ENCODE measurements around the gene GLI1.
A peak's percentile ranks its signal among the peaks of the same experiment; 100 is the strongest.

GLI1 gene

DNA sequence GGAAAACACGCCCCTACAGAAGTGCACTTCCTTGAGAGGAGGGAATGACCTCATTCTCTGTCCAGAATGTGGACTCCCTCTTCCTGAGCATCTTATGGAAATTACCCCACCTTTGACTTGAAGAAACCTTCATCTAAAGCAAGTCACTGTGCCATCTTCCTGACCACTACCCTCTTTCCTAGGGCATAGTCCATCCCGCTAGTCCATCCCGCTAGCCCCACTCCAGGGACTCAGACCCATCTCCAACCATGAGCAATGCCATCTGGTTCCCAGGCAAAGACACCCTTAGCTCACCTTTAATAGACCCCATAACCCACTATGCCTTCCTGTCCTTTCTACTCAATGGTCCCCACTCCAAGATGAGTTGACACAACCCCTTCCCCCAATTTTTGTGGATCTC lies 9.5 kb upstream of the GLI1 start:
- H4K20me1 ChIP-seq (ENCODE audit: insufficient read depth, low read length) = no peaks in the 10 kb centered on the region
- no peak overlapping the region for H3K9ac ChIP-seq (ENCODE audit: low read length)
- H3K4me1 ChIP-seq (ENCODE audit: low read length) = peaks cover 21% of the 10 kb centered on the region
- H3K4me3 ChIP-seq (ENCODE audit: low read length) = no peak overlapping the region
- no peak overlapping the region for H2AFZ ChIP-seq (ENCODE audit: low read depth, low read length)
- no peaks in the 10 kb centered on the region for H3K9me3 ChIP-seq (ENCODE audit: insufficient read depth, low read length)
- H3K27ac ChIP-seq (ENCODE audit: low read length) = no peak overlapping the region
- H3K36me3 ChIP-seq (replicated peaks; ENCODE audit: low read depth, low read length) = no peaks in the 10 kb centered on the region
- H3K27me3 ChIP-seq (ENCODE audit: low read depth, low read length) = no peaks in the 10 kb centered on the region
- no peak overlapping the region for H3K4me2 ChIP-seq (ENCODE audit: low read length)
- H3K79me2 ChIP-seq (ENCODE audit: low read length) = no peaks in the 10 kb centered on the region
- no peak for TF ChIP-seq EZH2phosphoT487 (IDR thresholded peaks at IDR 0.05; ENCODE audit: low read depth)
- TF ChIP-seq, protein P1, sequence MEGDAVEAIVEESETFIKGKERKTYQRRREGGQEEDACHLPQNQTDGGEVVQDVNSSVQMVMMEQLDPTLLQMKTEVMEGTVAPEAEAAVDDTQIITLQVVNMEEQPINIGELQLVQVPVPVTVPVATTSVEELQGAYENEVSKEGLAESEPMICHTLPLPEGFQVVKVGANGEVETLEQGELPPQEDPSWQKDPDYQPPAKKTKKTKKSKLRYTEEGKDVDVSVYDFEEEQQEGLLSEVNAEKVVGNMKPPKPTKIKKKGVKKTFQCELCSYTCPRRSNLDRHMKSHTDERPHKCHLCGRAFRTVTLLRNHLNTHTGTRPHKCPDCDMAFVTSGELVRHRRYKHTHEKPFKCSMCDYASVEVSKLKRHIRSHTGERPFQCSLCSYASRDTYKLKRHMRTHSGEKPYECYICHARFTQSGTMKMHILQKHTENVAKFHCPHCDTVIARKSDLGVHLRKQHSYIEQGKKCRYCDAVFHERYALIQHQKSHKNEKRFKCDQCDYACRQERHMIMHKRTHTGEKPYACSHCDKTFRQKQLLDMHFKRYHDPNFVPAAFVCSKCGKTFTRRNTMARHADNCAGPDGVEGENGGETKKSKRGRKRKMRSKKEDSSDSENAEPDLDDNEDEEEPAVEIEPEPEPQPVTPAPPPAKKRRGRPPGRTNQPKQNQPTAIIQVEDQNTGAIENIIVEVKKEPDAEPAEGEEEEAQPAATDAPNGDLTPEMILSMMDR (IDR thresholded peaks at IDR 0.05; ENCODE audit: low read depth, low read length) = no peak

DNA sequence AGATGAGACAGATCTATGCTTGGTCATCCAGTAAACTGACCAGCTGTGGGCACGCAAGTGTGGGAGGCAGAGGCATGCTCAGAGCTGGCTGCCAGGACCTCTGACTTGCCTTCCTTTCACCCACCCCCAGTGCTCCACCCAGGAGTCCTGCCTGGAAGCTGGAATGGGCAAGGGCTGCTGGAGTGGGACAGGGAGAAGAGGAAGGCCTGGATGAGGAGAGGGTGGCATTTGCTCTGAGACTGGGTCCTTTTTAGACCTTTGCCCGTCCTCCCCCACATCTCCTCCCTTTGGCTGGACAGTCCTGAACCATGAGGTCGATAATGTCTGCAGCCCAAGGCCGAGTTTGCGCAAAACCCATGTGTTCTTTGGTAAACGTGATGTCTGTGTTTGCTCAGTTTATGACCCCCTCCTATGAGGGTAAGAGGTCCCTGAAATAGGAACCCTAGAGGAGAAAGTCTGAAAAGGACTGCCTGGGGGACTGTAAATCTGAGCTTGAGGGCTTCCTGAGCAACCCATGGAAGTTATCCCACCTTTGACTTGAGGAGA lies 8.3 kb upstream of the GLI1 start:
- Histone ChIP-seq H3K9ac (ENCODE audit: low read length) (no peak overlapping the region), H3K79me2 (ENCODE audit: low read length) (no peaks in the 10 kb centered on the region), H3K4me2 (ENCODE audit: low read length) (no peak overlapping the region)

DNA sequence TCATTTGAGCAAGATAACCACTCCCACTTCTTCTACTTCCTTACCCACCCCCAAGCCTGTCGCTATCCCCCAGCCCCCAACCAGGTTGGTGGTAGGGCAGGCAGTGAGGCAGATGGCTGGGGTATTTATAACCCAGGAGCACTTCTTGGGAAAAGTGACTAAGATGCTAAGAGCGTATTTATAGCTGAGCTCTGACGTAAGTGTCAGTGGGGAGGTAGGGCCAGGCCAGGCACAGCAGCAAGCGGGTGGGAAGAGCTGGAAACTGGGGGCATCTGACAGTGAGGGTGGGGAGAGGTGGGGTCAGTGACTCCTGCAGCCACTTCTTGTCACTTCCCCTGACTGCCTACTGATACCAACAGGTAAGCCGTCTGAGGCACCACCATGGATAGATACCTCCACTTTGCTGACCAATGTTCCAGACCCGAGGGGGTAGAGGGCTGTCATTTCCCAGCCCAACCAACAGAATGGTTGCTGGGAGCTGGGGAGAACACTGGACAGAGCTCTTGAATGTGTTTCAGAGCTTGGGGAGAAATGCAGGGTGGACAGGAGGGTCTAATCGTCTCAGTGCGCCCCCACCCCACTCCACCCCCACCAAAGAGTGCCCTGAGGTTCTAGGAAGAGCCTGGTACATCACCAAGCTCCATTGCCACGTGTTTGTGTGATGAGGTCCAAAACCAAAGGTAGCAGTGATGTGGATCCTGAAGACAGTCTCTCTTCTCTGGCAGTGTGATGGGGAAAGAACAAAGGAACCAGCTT lies 7.2 kb upstream of the GLI1 start:
- H3K79me2 ChIP-seq (ENCODE audit: low read length) = no peaks in the 10 kb centered on the region
- TF ChIP-seq, protein P1 (IDR thresholded peaks at IDR 0.05; ENCODE audit: low read depth, low read length) = no peak
- no peak for TF ChIP-seq EZH2phosphoT487 (IDR thresholded peaks at IDR 0.05; ENCODE audit: low read depth)
- H3K4me1 ChIP-seq (ENCODE audit: low read length) = peaks cover 26% of the 10 kb centered on the region
- peak overlapping the region; percentile 17 for H3K4me2 ChIP-seq (ENCODE audit: low read length)
- no peak overlapping the region for H3K9ac ChIP-seq (ENCODE audit: low read length)
- no peaks in the 10 kb centered on the region for H3K36me3 ChIP-seq (replicated peaks; ENCODE audit: low read depth, low read length)
- H3K4me3 ChIP-seq (ENCODE audit: low read length) = no peak overlapping the region
- H4K20me1 ChIP-seq (ENCODE audit: insufficient read depth, low read length) = no peaks in the 10 kb centered on the region
- no peak overlapping the region for H2AFZ ChIP-seq (ENCODE audit: low read depth, low read length)
- H3K9me3 ChIP-seq (ENCODE audit: insufficient read depth, low read length) = no peaks in the 10 kb centered on the region
- H3K27me3 ChIP-seq (ENCODE audit: low read depth, low read length) = no peaks in the 10 kb centered on the region
- H3K27ac ChIP-seq (ENCODE audit: low read length) = no peak overlapping the region

More for the DNA sequence above, 8.3 kb upstream of the GLI1 start:
- no peak overlapping the region for H2AFZ ChIP-seq (ENCODE audit: low read depth, low read length)
- no peak overlapping the region for H3K27ac ChIP-seq (ENCODE audit: low read length)
- H3K9me3 ChIP-seq (ENCODE audit: insufficient read depth, low read length) = no peaks in the 10 kb centered on the region
- H4K20me1 ChIP-seq (ENCODE audit: insufficient read depth, low read length) = no peaks in the 10 kb centered on the region
- H3K36me3 ChIP-seq (replicated peaks; ENCODE audit: low read depth, low read length) = no peaks in the 10 kb centered on the region
- no peak overlapping the region for H3K4me3 ChIP-seq (ENCODE audit: low read length)
- H3K4me1 ChIP-seq (ENCODE audit: low read length) = peaks cover 26% of the 10 kb centered on the region
- TF ChIP-seq EZH2phosphoT487 (IDR thresholded peaks at IDR 0.05; ENCODE audit: low read depth) = no peak
- TF ChIP-seq, protein P1 (IDR thresholded peaks at IDR 0.05; ENCODE audit: low read depth, low read length) = no peak
- no peaks in the 10 kb centered on the region for H3K27me3 ChIP-seq (ENCODE audit: low read depth, low read length)

DNA sequence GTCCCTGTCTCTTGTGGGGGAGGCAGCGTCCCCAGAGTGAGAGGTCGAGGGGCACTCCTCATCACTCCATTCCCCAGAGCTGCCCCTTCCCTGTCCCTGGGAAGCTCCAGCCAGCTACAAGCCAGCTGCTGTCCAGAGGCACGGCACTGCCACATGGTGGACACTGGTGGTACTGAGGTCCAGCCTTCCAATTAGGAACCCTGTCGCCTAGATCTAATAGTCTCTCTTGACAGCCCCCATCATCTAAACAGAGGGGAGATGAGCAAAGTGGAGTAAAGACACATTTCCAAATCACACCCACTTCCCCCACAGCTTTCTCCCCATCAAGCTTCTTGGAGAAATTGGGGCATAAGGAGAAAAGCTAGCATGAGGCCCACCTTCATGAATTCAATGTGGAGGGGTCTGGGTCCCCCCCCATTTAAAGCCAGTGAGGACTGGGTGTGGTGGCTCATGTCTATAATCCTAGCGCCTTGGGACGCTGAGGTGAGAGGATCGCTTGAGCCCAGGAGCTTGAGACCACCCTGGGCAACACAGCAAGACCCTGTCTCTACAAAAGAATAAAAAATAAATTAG lies 6.6 kb upstream of the GLI1 start:
- no peaks in the 10 kb centered on the region for H3K9me3 ChIP-seq (ENCODE audit: insufficient read depth, low read length)
- TF ChIP-seq EZH2phosphoT487 (IDR thresholded peaks at IDR 0.05; ENCODE audit: low read depth) = no peak
- TF ChIP-seq, protein P1 (IDR thresholded peaks at IDR 0.05; ENCODE audit: low read depth, low read length) = peak; percentile 78
- no peak overlapping the region for H3K27ac ChIP-seq (ENCODE audit: low read length)
- no peaks in the 10 kb centered on the region for H3K79me2 ChIP-seq (ENCODE audit: low read length)
- H3K36me3 ChIP-seq (replicated peaks; ENCODE audit: low read depth, low read length) = no peaks in the 10 kb centered on the region
- no peak overlapping the region for H3K9ac ChIP-seq (ENCODE audit: low read length)
- no peak overlapping the region for H3K4me3 ChIP-seq (ENCODE audit: low read length)
- peak overlapping the region; percentile 17; the same call in 1 of the 2 replicates for H3K4me2 ChIP-seq (ENCODE audit: low read length)
- H3K4me1 ChIP-seq (ENCODE audit: low read length) = peaks cover 26% of the 10 kb centered on the region
- no peaks in the 10 kb centered on the region for H4K20me1 ChIP-seq (ENCODE audit: insufficient read depth, low read length)
- H3K27me3 ChIP-seq (ENCODE audit: low read depth, low read length) = no peaks in the 10 kb centered on the region
- no peak overlapping the region for H2AFZ ChIP-seq (ENCODE audit: low read depth, low read length)
